GM10266 (cell line): Measurements from ENCODE around the gene COMT.
"Not testable (repeated sequence)": the region's sequence is repeated elsewhere in the genome, so short reads cannot be mapped to it uniquely, and the experiment has no call there.

Experiments
- DNase-seq: peaks from one replicate; pipeline ENCODE4 v3.0.0; 2012; ENCODE audit errors: extremely low spot score
- CTCF ChIP-seq: IDR thresholded peaks from 2 replicates; pipeline ENCODE4 v1.5.1; 2012; ENCODE audit warnings: mild to moderate bottlenecking, low read depth; ENCODE audit not compliant: control insufficient read depth, insufficient read depth; ENCODE audit errors: missing control alignments

The COMT gene

GRCh38 chr22:19916941-19917340 is 24.6 kb upstream of the COMT start:
- TF ChIP-seq CTCF: no peak
- no peak for DNase-seq

GRCh38 chr22:19917389-19918138 is 24.0 kb upstream of the COMT start:
- no peak for TF ChIP-seq CTCF
- no peak for DNase-seq

- no peak for TF ChIP-seq CTCF
- no peak for DNase-seq
These were observed 23.1 kb upstream of the COMT start for GRCh38 chr22:19918332-19919106.

GRCh38 chr22:19919701-19920363 is 21.7 kb upstream of the COMT start:
- no peak for DNase-seq
- TF ChIP-seq CTCF: no peak

- no peak for TF ChIP-seq CTCF
- DNase-seq: no peak
These were observed 20.0 kb upstream of the COMT start for GRCh38 chr22:19921544-19922081.

GRCh38 chr22:19923914-19924513 is 17.6 kb upstream of the COMT start:
- DNase-seq: no peak
- TF ChIP-seq CTCF: no peak

- DNase-seq: not testable (repeated sequence)
These were observed 15.5 kb upstream of the COMT start for GRCh38 chr22:19926028-19926427.
